ENCODE measurements around the gene C1QTNF1. TPM values are rescaled to one million over a fixed set of nuclear protein-coding genes. Genes with fewer than 3 reads are reported as not detected.

C1QTNF1 gene
- total and polyA plus RNA-seq, 2 donors (not counting 3 experiments of a cell fraction or from before 2014, with no cell fraction given) = 2.5 to 4.0 TPM

DNA sequence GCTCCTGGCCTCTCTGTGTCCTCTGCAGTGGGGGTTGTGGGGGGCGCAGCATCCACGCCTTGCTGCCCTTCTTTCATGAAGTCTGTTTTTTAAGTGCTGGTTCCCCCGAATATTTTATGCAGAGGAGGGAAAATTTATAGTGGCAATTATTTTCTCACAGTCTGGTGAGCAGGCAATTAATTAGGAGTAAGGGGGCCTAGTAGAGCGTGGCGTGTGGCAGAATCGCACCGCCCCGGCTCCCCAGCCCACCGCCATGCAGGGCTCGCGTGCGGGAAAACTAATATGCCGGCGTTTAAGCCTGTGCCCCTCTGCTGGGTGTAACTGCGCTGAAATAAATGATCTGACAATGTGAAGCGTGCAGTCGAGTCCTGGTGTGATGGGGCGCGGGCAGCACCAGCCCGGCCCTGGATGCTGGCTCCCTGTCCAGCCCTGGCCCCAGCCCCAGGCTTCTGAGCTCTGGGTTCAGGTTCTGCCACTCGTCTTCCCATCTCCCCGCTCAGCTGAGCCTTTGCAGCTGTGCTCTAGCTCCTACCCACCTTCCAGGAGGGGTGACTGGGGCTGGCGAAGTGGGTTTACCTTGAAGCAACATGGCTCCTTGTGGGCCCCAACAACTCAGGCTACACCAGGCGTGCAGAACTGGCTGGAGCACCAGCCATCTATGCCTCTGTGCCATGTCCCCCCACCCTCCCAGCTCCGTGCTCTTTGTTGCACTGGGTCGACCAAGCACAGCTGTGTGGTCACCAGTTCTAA lies 64.5 kb downstream of the C1QTNF1 start:
- BruUV-seq (replicated peaks) = no TSS peak

More for the DNA sequence above, 64.5 kb downstream of the C1QTNF1 start:
- Histone ChIP-seq H3K27ac (ENCODE audit: insufficient read depth, low read depth, low read length) (no peak overlapping the region), H3K4me3 (replicated peaks in 1 of 3; ENCODE audit: insufficient read depth in 1 of 3, low read depth in 1 of 3, low read length in 3 of 3) (no peak overlapping the region), H3K4me2 (ENCODE audit: insufficient read depth, low read length) (no peak overlapping the region), H4K20me1 (replicated peaks; ENCODE audit: control insufficient read depth, extremely low read depth, insufficient read depth, low read length) (no peaks in the 10 kb centered on the region), H3K36me3 (ENCODE audit: control insufficient read depth in 2 of 2, extremely low read depth in 1 of 2, insufficient read depth in 2 of 2, low read length in 2 of 2) (peaks cover 0 to 3% of the 10 kb centered on the region in 2 experiments), H3K27me3 (ENCODE audit: control insufficient read depth in 2 of 2, insufficient read depth in 2 of 2, low read length in 2 of 2) (no peaks in the 10 kb centered on the region), H3K9ac (replicated peaks; ENCODE audit: extremely low read depth, insufficient read depth, low read length) (no peak overlapping the region), H3K9me1 (replicated peaks; ENCODE audit: control insufficient read depth, extremely low read depth, insufficient read depth, low read length) (no peaks in the 10 kb centered on the region), H3K79me2 (ENCODE audit: control insufficient read depth, insufficient read depth, low read length) (no peaks in the 10 kb centered on the region), H3K4me1 (ENCODE audit: control insufficient read depth, extremely low read depth, insufficient read depth, low read length) (no peaks in the 10 kb centered on the region), H2AFZ (ENCODE audit: low read depth, low read length) (no peak overlapping the region), H3K9me3 (replicated peaks; ENCODE audit: control insufficient read depth, insufficient read depth, low read length) (no peaks in the 10 kb centered on the region)
- FAIRE-seq = no peak
- DNase-seq (ENCODE audit: low read depth, low spot score) = no peak
- ChIA-PET POLR2A (interaction anchor here (0.6 to 1.1 kb wide), 2 partner anchors 276 to 305 kb away, joined by 3 to 4 read pairs; no protein-coding TSS in a partner anchor), CTCF (interaction anchor here (0.5 to 14.1 kb wide), 21 partner anchors 13 to 620 kb away, joined by 3 to 428 read pairs (median 4); partner anchors contain the start of gene ENGASE)
- intact Hi-C loops (cut with micrococcal nuclease) (loop anchor here (10.0 kb wide), 1 partner anchor 76 kb away; no protein-coding TSS in a partner anchor), dilution Hi-C loops (cut with MboI; ENCODE audit: extremely low pct_ligation_motif_present, low sequenced_read_pairs) (no loop called here)
- TF ChIP-seq, protein P1, sequence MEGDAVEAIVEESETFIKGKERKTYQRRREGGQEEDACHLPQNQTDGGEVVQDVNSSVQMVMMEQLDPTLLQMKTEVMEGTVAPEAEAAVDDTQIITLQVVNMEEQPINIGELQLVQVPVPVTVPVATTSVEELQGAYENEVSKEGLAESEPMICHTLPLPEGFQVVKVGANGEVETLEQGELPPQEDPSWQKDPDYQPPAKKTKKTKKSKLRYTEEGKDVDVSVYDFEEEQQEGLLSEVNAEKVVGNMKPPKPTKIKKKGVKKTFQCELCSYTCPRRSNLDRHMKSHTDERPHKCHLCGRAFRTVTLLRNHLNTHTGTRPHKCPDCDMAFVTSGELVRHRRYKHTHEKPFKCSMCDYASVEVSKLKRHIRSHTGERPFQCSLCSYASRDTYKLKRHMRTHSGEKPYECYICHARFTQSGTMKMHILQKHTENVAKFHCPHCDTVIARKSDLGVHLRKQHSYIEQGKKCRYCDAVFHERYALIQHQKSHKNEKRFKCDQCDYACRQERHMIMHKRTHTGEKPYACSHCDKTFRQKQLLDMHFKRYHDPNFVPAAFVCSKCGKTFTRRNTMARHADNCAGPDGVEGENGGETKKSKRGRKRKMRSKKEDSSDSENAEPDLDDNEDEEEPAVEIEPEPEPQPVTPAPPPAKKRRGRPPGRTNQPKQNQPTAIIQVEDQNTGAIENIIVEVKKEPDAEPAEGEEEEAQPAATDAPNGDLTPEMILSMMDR (IDR thresholded peaks at IDR 0.05; ENCODE audit: extremely low read depth in 1 of 2, insufficient read depth in 1 of 2, low read depth in 1 of 2, low read length in 2 of 2) = no peak
- TF ChIP-seq MYC (IDR thresholded peaks at IDR 0.05; ENCODE audit: low read depth, low read length) = no peak
- no peak for TF ChIP-seq JUN (IDR thresholded peaks at IDR 0.05; ENCODE audit: borderline replicate concordance, insufficient read depth, insufficient read length, low read depth)
- no peak for TF ChIP-seq GATA2 (IDR thresholded peaks at IDR 0.05; ENCODE audit: insufficient read depth, insufficient read length, low read depth, low read length)
- TF ChIP-seq POLR2AphosphoS5 (IDR thresholded peaks at IDR 0.05; ENCODE audit: insufficient read depth, low read depth, low read length) = no peak
- TF ChIP-seq EZH2 (IDR thresholded peaks at IDR 0.05; ENCODE audit: borderline replicate concordance, low read depth, low read length, severe bottlenecking) = no peak
- no peak for TF ChIP-seq FOS (IDR thresholded peaks at IDR 0.05; ENCODE audit: borderline replicate concordance, insufficient read depth, low read length)
